C4-2B (cell line): ENCODE data around the gene LAPTM5.

Source experiments
- H3K27ac ChIP-seq: fragments of 450-650 bp; 2 replicates; pipeline ENCODE4 v1.5.1; 2017
- CTCF ChIP-seq: fragments of 450-650 bp; conservative IDR thresholded peaks from 2 replicates; pipeline ENCODE4 v1.5.1; 2017; ENCODE audit warnings: mild to moderate bottlenecking
- ZFX ChIP-seq: fragments of 450-650 bp; IDR thresholded peaks from 2 replicates; pipeline ENCODE4 v1.6.1; 2017

Gene LAPTM5

GRCh38 chr1:30747033-30748008 lies 10.3 kb downstream of the LAPTM5 start:
- TF ChIP-seq CTCF (no peak), ZFX (no peak)
- H3K27ac ChIP-seq = no peak overlapping the region

GRCh38 chr1:30746212-30747032 lies 11.2 kb downstream of the LAPTM5 start:
- H3K27ac ChIP-seq = no peak overlapping the region

GRCh38 chr1:30745834-30746208 lies 11.8 kb downstream of the LAPTM5 start:
- H3K27ac ChIP-seq = no peak overlapping the region
- no peak for TF ChIP-seq CTCF
- TF ChIP-seq ZFX = no peak

More at GRCh38 chr1:30746212-30747032, 11.2 kb downstream of the LAPTM5 start:
- TF ChIP-seq ZFX (no peak), CTCF (no peak)

GRCh38 chr1:30745156-30745833 lies 12.3 kb downstream of the LAPTM5 start:
- TF ChIP-seq CTCF = no peak
- no peak overlapping the region for H3K27ac ChIP-seq

GRCh38 chr1:30744060-30744756 lies 13.4 kb downstream of the LAPTM5 start:
- H3K27ac ChIP-seq = no peak overlapping the region
- TF ChIP-seq CTCF = no peak
- no peak for TF ChIP-seq ZFX

- TF ChIP-seq CTCF = no peak
- no peak for TF ChIP-seq ZFX
- H3K27ac ChIP-seq = no peak overlapping the region
These were observed 14.0 kb downstream of the LAPTM5 start for GRCh38 chr1:30743584-30744059.
